Measurements from ENCODE around the gene COL21A1.

GRCh38 chr6:56199956-56200355 lies 47.4 kb downstream of the COL21A1 start:
- TF ChIP-seq CTCF (IDR thresholded peaks at IDR 0.05) (no peak), POLR2A (IDR thresholded peaks at IDR 0.05) (no peak), POLR2AphosphoS5 (IDR thresholded peaks at IDR 0.05; ENCODE audit: insufficient read depth in 1 of 2, low read depth in 1 of 2) (no peak)

Data from vagina (tissue), 2 donors.